Body of pancreas (tissue), 4 donors: Measurements from ENCODE around the gene KIF3A. TPM values are rescaled to one million over a fixed set of nuclear protein-coding genes. Genes with fewer than 3 reads are reported as not detected.

Source experiments
- ATAC-seq: fragments of 150-250 bp; one replicate; pipeline ENCODE4 v1.9.1; 2016
- DNase-seq, 4 donors: peaks; one replicate each; pipeline ENCODE4 v3.0.0-alpha.2; 2019
- H3K27ac ChIP-seq, 4 donors: fragments of 200-600 bp; sonication (generic); 1 replicate in 3 of 4; 2 replicates in 1 of 4; pipeline versions ENCODE4 v1.5.1 to v1.6.1; 2016 to 2019; ENCODE audit warnings: mild to moderate bottlenecking in 1 of 4, mixed read lengths in 1 of 4, moderate library complexity in 1 of 4
- H3K27me3 ChIP-seq, 2 donors: fragments of 200-600 bp; sonication (generic); one replicate each; pipeline ENCODE4 v1.6.0; 2016; ENCODE audit warnings: mild to moderate bottlenecking in 1 of 2
- H3K36me3 ChIP-seq, 2 donors: fragments of 200-600 bp; sonication (generic); replicated peaks in 1 of 2; 2 replicates each; pipeline ENCODE4 v1.5.1; 2016; ENCODE audit warnings: low read depth in 2 of 2; ENCODE audit not compliant: insufficient read depth in 1 of 2
- H3K4me1 ChIP-seq: fragments of 200-600 bp; sonication (generic); one replicate; pipeline ENCODE4 v1.6.0; 2016
- H3K4me3 ChIP-seq, 2 donors: fragments of 200-600 bp; sonication (generic); 1 replicate in 1 of 2; 2 replicates in 1 of 2; pipeline ENCODE4 v1.5.1; 2016 to 2019
- H3K9me3 ChIP-seq, 3 donors: fragments of 200-600 bp; sonication (generic); 1 replicate in 2 of 3; 2 replicates in 1 of 3; pipeline ENCODE4 v1.5.1; 2016
- CTCF ChIP-seq, 7 experiments: fragments of 450-650 bp in 4 of 7; fragments of 200-600 bp in 3 of 7; sonication (generic) in 3 of 7; IDR thresholded peaks; one replicate each; pipeline ENCODE4 v1.5.1; 2016 to 2019; ENCODE audit warnings: antibody characterized with exemption in 7 of 7
- POLR2A ChIP-seq, 3 donors: fragments of 450-650 bp; IDR thresholded peaks; one replicate each; pipeline ENCODE4 v1.6.1; 2016; ENCODE audit warnings: antibody characterized with exemption in 3 of 3, mild to moderate bottlenecking in 2 of 3
- WGBS, 2 donors: methylation state at CpG; one replicate each; pipeline ENCODE4 v1.1.5; 2017; 5-methylcytosine and 5-hydroxymethylcytosine counted together
- intact Hi-C: fragments of 100-400 bp; cut with DNase I; formaldehyde crosslinking; loops from one replicate; pipeline ENCODE4 v1.15.1; 2023
- total RNA-seq, 2 donors: library from RNA; depleted of rRNA; stranded (reverse); fragments of >200 nt; gene quantifications; one replicate each; pipeline ENCODE4 v1.1.0, GENCODE V29; 2016

The KIF3A gene
- total RNA-seq, 2 donors from 2014 or later = 5.9 to 8.8 TPM

- peaks cover 0 to 3% of the 10 kb centered on the region in 2 donors for H3K36me3 ChIP-seq
- H3K4me1 ChIP-seq = peaks cover 6% of the 10 kb centered on the region
- H3K27me3 ChIP-seq = no peaks in the 10 kb centered on the region
- H3K27ac ChIP-seq = peak overlapping the region in 1 of 4 donors; percentile 40
- no peak overlapping the region for H3K4me3 ChIP-seq
- intact Hi-C loops = no loop called here
- TF ChIP-seq CTCF (IDR thresholded peaks at IDR 0.05) (no peak), POLR2A (IDR thresholded peaks at IDR 0.05) (no peak)
- DNase-seq (no peak), ATAC-seq (no peak)
- WGBS, 2 donors = 27 to 59% methylated on average over 2 of the region's 2 CpGs
- H3K9me3 ChIP-seq = peaks cover 0 to 4% (median 0%) of the 10 kb centered on the region in 3 donors
Observed at GRCh38 chr5:132647473-132647872, 89.9 kb downstream of the KIF3A start.

GRCh38 chr5:132646583-132647266, 90.6 kb downstream of the KIF3A start:
- intact Hi-C loops = no loop called here
- H3K4me3 ChIP-seq = no peak overlapping the region
- TF ChIP-seq CTCF (IDR thresholded peaks at IDR 0.05) (peak in 1 of 7 experiments; percentile 7), POLR2A (IDR thresholded peaks at IDR 0.05) (no peak)
- 56 to 60% methylated on average over 11 of the region's 11 CpGs for WGBS, 2 donors
- H3K4me1 ChIP-seq = peaks cover 6% of the 10 kb centered on the region
- ATAC-seq (peak; percentile 35), DNase-seq (no peak)
- H3K9me3 ChIP-seq = peaks cover 0 to 4% (median 0%) of the 10 kb centered on the region in 3 donors
- H3K36me3 ChIP-seq = peaks cover 0 to 3% of the 10 kb centered on the region in 2 donors
- no peaks in the 10 kb centered on the region for H3K27me3 ChIP-seq
- H3K27ac ChIP-seq = peak overlapping the region in 2 of 4 donors; percentile 3 to 28

- intact Hi-C loops = no loop called here
- H3K27me3 ChIP-seq = no peaks in the 10 kb centered on the region
- DNase-seq (no peak), ATAC-seq (no peak)
- peaks cover 0 to 4% (median 0%) of the 10 kb centered on the region in 3 donors for H3K9me3 ChIP-seq
- H3K4me3 ChIP-seq = no peak overlapping the region
- no peak overlapping the region for H3K27ac ChIP-seq
- peaks cover 0 to 11% of the 10 kb centered on the region in 2 donors for H3K36me3 ChIP-seq
- peaks cover 6% of the 10 kb centered on the region for H3K4me1 ChIP-seq
- TF ChIP-seq POLR2A (IDR thresholded peaks at IDR 0.05) (no peak), CTCF (IDR thresholded peaks at IDR 0.05) (no peak)
Observed at GRCh38 chr5:132644177-132644576, 93.2 kb downstream of the KIF3A start.

Other genes starting within 250 kb of the KIF3A start
- gene IRF1, start 246.8 kb downstream of the KIF3A start, total RNA-seq = 10 to 100 TPM; 12.2 to 15.5 TPM
- gene IL5, start 194.0 kb downstream of the KIF3A start, total RNA-seq = not detected
- 10 to 100 TPM; 18.7 to 42.5 TPM for gene RAD50, start 180.6 kb downstream of the KIF3A start, total RNA-seq
- not detected for gene IL13, start 79.4 kb downstream of the KIF3A start, total RNA-seq
- not detected for gene IL4, start 63.6 kb downstream of the KIF3A start, total RNA-seq
- 1 to 10 TPM in 1 of 2 donors, under 1 TPM in 1; 0.99 to 1.6 TPM for gene CCNI2, start 9.9 kb upstream of the KIF3A start, total RNA-seq
- 10 to 100 TPM; 27.5 to 27.7 TPM for gene SEPTIN8, start 39.7 kb upstream of the KIF3A start, total RNA-seq
- 1 to 10 TPM; 7.3 to 9.6 TPM for gene SOWAHA, start 75.8 kb upstream of the KIF3A start, total RNA-seq
- 10 to 100 TPM; 19.5 to 27.4 TPM for gene SHROOM1, start 93.1 kb upstream of the KIF3A start, total RNA-seq
- under 1 TPM; 0.26 to 0.33 TPM for gene GDF9, start 128.9 kb upstream of the KIF3A start, total RNA-seq
- gene UQCRQ, start 129.1 kb upstream of the KIF3A start, total RNA-seq = 10 to 100 TPM; 55.3 to 84.4 TPM
- 1 to 10 TPM; 3.4 to 9.6 TPM for gene LEAP2, start 136.1 kb upstream of the KIF3A start, total RNA-seq
- gene AFF4, start 226.1 kb upstream of the KIF3A start, total RNA-seq = 10 to 100 TPM; 31.4 to 32.3 TPM